Measurements from ENCODE around the gene BICC1.

BICC1 gene

GRCh38 chr10:58742141-58742540 lies 229.5 kb downstream of the BICC1 start:
- H3K9me3 ChIP-seq (replicated peaks in 1 of 11): no peaks in the 10 kb centered on the region
- H3K36me3 ChIP-seq: no peaks in the 10 kb centered on the region
- no peak for TF ChIP-seq Cebpa-rat (IDR thresholded peaks at IDR 0.05)
- no peaks in the 10 kb centered on the region for H3K27me3 ChIP-seq
- H3K4me2 ChIP-seq: no peak overlapping the region
- H3K4me1 ChIP-seq: no peaks in the 10 kb centered on the region
- no peak overlapping the region for H3K4me3 ChIP-seq
- H3K9ac ChIP-seq: no peak overlapping the region
- H3K27ac ChIP-seq: no peak overlapping the region
- no peaks in the 10 kb centered on the region for H4K20me1 ChIP-seq

DNA sequence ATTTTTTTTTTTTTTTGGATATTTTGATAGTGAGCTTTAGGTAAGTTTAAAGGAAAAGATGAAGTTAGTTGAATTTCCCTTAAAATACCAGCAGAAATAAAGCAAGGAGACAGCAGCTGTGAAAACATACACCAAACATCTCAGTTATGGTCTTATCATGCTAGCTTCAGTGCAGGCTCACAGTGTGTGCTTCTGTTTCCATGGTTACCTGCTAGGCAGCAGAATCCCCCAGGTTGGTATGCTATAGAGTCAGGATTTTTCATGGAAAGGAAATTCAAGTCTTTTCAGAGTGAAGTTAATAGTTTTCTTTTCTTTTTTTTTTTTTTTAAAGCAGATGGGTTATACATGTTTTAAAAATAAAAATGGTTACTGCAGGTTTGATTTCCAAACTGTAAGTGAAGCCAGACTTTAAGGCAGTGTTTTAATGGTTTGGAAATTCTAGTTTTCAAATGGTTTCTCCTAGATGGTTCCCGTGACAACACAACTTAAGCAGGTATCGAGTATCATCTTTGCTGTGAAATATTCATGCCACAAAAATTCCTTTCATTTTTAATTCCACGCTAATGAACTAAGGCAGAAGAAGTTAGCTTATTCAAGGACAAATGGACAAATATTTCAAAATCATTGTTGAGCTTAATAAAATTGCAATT lies 230.9 kb downstream of the BICC1 start:
- Histone ChIP-seq H3K36me3 (no peaks in the 10 kb centered on the region), H3K9me3 (replicated peaks in 1 of 11) (no peaks in the 10 kb centered on the region), H3K9ac (no peak overlapping the region), H3K4me2 (no peak overlapping the region), H3K27me3 (no peaks in the 10 kb centered on the region), H3K4me3 (no peak overlapping the region), H4K20me1 (no peaks in the 10 kb centered on the region), H3K4me1 (no peaks in the 10 kb centered on the region), H3K27ac (no peak overlapping the region)
- TF ChIP-seq Cebpa-rat (IDR thresholded peaks at IDR 0.05): no peak

DNA sequence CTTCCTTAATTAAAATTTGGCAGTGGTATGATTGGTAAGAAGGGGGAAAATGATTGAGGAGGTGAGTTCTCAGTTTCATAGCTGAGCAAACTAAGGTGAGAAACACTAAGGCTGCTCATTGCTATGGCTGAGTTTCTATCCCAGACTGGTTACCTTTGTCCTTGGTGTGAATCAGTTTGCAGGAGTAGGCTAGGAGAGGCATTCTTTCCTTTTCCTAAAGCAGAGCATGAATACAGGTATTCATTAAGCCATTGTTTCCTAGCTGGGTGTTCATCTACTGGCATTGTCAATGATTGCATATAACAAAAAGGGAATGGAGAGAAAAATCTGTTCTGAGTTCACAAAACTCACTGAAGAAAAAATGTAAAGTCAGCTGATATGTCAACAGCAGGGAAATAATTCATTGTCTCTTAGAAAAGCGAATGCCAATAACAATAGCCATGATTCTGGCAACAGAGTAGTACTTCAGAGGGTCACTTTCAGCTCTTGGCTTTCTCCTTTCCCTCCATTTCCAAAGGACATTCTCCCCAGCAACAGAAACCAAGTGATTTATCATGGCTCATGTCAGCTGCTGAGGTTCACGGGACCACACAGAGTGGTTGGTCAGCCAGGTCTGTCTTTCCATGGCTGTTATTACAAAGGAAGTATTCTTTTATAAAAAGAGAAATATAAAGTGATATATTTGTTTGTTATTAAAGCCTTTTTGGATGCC lies 234.0 kb downstream of the BICC1 start:
- Histone ChIP-seq H3K36me3 (no peaks in the 10 kb centered on the region), H3K4me1 (no peaks in the 10 kb centered on the region), H3K9ac (no peak overlapping the region), H3K27me3 (no peaks in the 10 kb centered on the region), H3K9me3 (replicated peaks in 1 of 11) (no peaks in the 10 kb centered on the region), H3K4me3 (no peak overlapping the region), H3K4me2 (no peak overlapping the region), H4K20me1 (no peaks in the 10 kb centered on the region), H3K27ac (no peak overlapping the region)
- no peak for TF ChIP-seq Cebpa-rat (IDR thresholded peaks at IDR 0.05)

DNA sequence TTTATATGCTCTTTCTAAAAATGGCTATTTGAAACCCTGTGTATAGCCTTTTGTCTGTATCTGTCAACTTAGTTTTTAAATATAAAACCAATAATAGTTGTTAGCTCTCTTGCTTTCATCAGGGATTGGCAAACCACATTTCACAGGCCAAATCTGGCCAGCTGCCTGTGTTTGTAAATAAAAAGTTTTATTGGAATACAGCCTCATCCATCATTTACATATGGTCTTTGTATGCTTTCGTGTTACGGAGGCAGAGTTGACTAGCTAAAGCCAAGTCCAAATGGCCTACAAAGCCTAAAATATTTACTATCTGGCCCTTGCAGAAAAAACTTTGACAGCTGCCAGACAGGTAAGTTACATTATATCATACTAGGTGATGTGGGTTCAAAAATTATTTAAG lies 235.0 kb downstream of the BICC1 start:
- Histone ChIP-seq H4K20me1 (no peaks in the 10 kb centered on the region), H3K4me3 (no peak overlapping the region)

DNA sequence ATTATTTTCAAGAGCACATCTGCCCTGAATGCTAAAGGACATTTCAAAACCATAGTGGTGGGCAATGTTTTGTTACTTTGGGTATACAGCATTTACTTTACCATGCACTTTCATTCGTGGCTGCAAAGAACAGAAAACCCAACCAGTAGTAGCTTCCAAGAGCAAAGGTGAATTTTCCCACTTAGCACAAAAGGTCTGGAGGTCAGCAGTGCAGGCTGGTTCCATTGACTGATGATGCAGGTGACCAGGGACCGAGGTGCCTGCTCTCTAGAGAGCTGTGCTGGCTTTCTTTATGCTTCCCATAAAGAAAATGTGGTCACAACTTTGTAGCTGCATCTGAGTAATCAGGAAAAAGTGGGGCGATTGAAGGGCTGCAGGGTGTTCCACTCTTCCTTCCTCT lies 240.0 kb downstream of the BICC1 start:
- Histone ChIP-seq H3K36me3 (no peaks in the 10 kb centered on the region), H3K4me3 (no peak overlapping the region), H3K27me3 (no peaks in the 10 kb centered on the region), H3K9ac (no peak overlapping the region), H3K9me3 (replicated peaks in 1 of 11) (no peaks in the 10 kb centered on the region), H3K4me1 (peaks cover 12 to 26% (median 17%) of the 10 kb centered on the region in 10 experiments), H3K4me2 (no peak overlapping the region), H3K27ac (no peak overlapping the region), H4K20me1 (no peaks in the 10 kb centered on the region)
- no peak for TF ChIP-seq Cebpa-rat (IDR thresholded peaks at IDR 0.05)

More for the DNA sequence above, 235.0 kb downstream of the BICC1 start:
- Histone ChIP-seq H3K9me3 (replicated peaks in 1 of 11) (no peaks in the 10 kb centered on the region), H3K27me3 (no peaks in the 10 kb centered on the region), H3K9ac (no peak overlapping the region), H3K4me1 (no peaks in the 10 kb centered on the region), H3K27ac (no peak overlapping the region), H3K4me2 (no peak overlapping the region), H3K36me3 (no peaks in the 10 kb centered on the region)
- TF ChIP-seq Cebpa-rat (IDR thresholded peaks at IDR 0.05): no peak

DNA sequence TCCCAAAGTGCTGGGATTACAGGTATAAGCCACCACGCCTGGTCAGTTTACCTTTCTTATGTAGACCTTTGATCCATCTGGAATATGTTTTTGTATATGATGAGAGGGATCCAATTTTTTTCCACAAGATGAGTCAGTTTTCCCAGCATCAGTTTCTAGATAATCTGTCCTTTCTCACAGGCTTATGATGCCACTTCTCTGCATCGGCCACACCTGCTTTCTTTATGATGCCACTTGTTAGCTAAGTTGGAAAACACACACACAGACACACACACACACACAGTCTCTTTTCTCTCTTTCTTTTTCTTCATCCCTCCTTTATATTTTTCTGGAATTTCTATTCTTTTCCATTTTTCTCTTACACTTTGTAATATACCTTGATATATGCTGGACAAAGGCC lies 240.8 kb downstream of the BICC1 start:
- Histone ChIP-seq H3K9ac (no peak overlapping the region), H3K4me2 (no peak overlapping the region), H3K4me1 (peaks cover 12 to 31% (median 17%) of the 10 kb centered on the region in 10 experiments)

DNA sequence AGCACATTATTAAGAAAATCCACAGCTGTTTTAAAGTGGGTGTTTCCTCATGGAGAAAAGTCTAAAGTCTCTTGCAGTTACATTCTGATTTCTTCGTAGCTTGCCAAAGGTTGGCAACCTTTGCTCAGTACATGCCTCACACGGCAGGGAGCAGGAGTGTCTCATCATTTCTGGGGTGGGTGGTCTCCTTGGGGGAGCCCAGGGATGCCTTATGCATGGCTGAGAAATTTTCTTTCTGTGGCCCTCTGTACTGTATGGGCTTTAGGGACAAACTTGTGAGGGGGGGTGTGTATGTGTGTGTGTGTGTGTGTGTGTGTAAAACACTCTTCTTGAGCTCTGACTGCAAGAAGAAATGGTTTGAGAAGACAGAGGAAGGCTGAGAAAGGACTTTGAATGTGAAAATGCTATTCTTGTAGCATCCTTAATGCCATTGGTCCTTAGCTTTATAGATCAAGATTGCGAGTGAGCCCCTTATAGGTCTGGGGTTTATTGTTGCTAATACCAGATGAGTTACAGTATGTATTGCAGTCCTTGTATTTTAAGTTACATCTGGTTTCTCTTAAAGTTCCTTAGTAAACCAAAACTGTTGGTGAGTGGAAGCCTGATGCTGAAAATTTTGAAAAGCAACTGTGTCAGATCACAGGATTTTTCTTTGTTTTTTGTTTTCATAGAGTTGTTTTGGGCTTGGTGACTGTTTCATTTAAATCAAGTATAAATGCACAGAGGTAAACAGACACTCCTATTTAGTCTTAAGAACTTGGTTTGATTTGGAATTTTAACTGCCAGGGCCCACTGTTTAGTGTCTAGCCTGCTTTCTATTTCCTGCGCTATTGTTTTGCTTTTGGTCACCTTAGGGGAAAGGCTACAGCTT lies 242.0 kb downstream of the BICC1 start:
- H3K9me3 ChIP-seq (replicated peaks in 1 of 11): no peaks in the 10 kb centered on the region
- H4K20me1 ChIP-seq: no peaks in the 10 kb centered on the region
- no peak for TF ChIP-seq Cebpa-rat (IDR thresholded peaks at IDR 0.05)
- H3K36me3 ChIP-seq: no peaks in the 10 kb centered on the region
- H3K4me3 ChIP-seq: no peak overlapping the region
- H3K4me2 ChIP-seq: 0 out of 22 replicates have a peak overlapping the region, but pooled peaks of 2 of the 11 experiments have one; percentile 68 to 78
- H3K27ac ChIP-seq: no peak overlapping the region
- peaks cover 12 to 31% (median 17%) of the 10 kb centered on the region in 10 experiments for H3K4me1 ChIP-seq
- H3K27me3 ChIP-seq: no peaks in the 10 kb centered on the region
- H3K9ac ChIP-seq: no peak overlapping the region

More for the DNA sequence above, 240.8 kb downstream of the BICC1 start:
- Histone ChIP-seq H3K4me3 (no peak overlapping the region), H4K20me1 (no peaks in the 10 kb centered on the region), H3K27ac (no peak overlapping the region), H3K27me3 (no peaks in the 10 kb centered on the region), H3K36me3 (no peaks in the 10 kb centered on the region), H3K9me3 (replicated peaks in 1 of 11) (no peaks in the 10 kb centered on the region)
- TF ChIP-seq Cebpa-rat (IDR thresholded peaks at IDR 0.05): no peak

DNA sequence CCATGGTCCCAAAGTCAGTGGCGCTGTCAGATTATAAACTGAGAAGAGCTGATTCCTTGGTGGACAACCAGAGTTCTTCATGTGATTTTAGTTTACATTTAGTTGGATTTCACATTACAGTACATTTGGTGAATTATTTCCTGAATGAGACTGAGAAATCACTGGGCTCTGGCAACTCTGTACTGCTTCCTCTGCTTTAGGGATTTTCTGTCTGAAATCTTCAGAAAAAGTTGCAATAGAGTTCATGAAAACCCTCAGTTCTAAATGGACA lies 242.6 kb downstream of the BICC1 start:
- Histone ChIP-seq H3K4me2 (peak overlapping the region in 7 of 11 experiments; percentile 47 to 78 (median 68); a peak in 10 of 22 replicates), H3K9ac (no peak overlapping the region), H3K9me3 (replicated peaks in 1 of 11) (no peaks in the 10 kb centered on the region), H3K27ac (no peak overlapping the region), H4K20me1 (no peaks in the 10 kb centered on the region), H3K4me1 (peaks cover 12 to 31% (median 17%) of the 10 kb centered on the region in 10 experiments), H3K36me3 (no peaks in the 10 kb centered on the region), H3K27me3 (no peaks in the 10 kb centered on the region), H3K4me3 (no peak overlapping the region)
- TF ChIP-seq Cebpa-rat (IDR thresholded peaks at IDR 0.05): no peak

DNA sequence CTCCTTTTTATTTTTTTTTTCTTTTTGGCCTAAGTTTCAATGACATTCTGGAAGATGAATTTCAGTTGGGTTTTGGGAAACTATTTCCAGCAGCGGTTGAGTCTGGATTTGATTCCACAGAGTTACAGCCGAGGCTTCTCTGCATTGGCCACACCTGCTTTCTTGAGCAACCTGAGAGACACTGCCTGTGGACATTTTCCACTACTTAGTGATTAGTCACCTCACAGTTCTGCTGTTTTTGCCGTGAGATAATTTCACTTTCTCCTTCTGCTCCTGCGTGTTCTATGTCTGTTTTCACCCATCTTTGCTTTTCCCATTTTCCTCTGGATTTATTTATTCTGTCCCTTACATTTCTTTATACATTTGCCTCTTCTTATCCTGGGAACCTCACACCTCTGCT lies 243.0 kb downstream of the BICC1 start:
- Histone ChIP-seq H3K4me3 (no peak overlapping the region), H3K9me3 (replicated peaks in 1 of 11) (no peaks in the 10 kb centered on the region)

More for the DNA sequence above, 243.0 kb downstream of the BICC1 start:
- peaks cover 12 to 31% (median 17%) of the 10 kb centered on the region in 10 experiments for H3K4me1 ChIP-seq
- H3K27ac ChIP-seq: no peak overlapping the region
- TF ChIP-seq Cebpa-rat (IDR thresholded peaks at IDR 0.05): no peak
- no peak overlapping the region; a peak in 1 of 22 replicates for H3K9ac ChIP-seq
- no peaks in the 10 kb centered on the region for H4K20me1 ChIP-seq
- H3K27me3 ChIP-seq: no peaks in the 10 kb centered on the region
- H3K4me2 ChIP-seq: peak overlapping the region; percentile 47 to 78 (median 68)
- no peaks in the 10 kb centered on the region for H3K36me3 ChIP-seq

All from BLaER1 treated with 17β-estradiol and CSF1 and Interleukin-3, amounts not matched to agents 10 nM and 100 nM (cell line).